PC-9 (cell line): ENCODE data around the gene LRRC8D. TPM values are rescaled to one million over a fixed set of nuclear protein-coding genes. Genes with fewer than 3 reads are reported as not detected.

Experiments used
- BruUV-seq: library from RNA; stranded (reverse); fragments of 400-500 nt; replicated peaks from 2 replicates; lab custom pipeline; 2021; lab: Mats Ljungman, UMichigan
- CTCF ChIA-PET: fragments of 300-600 bp; sonication (Branson Sonifier 250); formaldehyde crosslinking; loops from one replicate; lab custom pipeline; 2022; ENCODE audit warnings: antibody characterized with exemption; lab: Charles Lee
- POLR2A ChIA-PET: fragments of 300-600 bp; sonication (Branson Sonifier 250); formaldehyde crosslinking; loops from one replicate; lab custom pipeline; 2022; ENCODE audit warnings: antibody characterized with exemption; ENCODE audit not compliant: unreplicated experiment; lab: Charles Lee
- DNase-seq, 2 experiments: peaks; one replicate each; pipeline versions ENCODE4 v3.0.0 to v3.0.0-alpha.2; 2015 to 2022; ENCODE audit warnings: mixed read lengths in 1 of 2
- H2AFZ ChIP-seq: fragments of 200-600 bp; sonication (generic); 2 replicates; pipeline ENCODE4 v1.8.1; 2017; ENCODE audit warnings: antibody characterized with exemption
- H3F3A ChIP-seq: fragments of 200-600 bp; sonication (generic); 2 replicates; pipeline ENCODE4 v1.8.1; 2017; ENCODE audit warnings: antibody characterized with exemption, mild to moderate bottlenecking, low read depth; ENCODE audit not compliant: insufficient read depth
- H3K27ac ChIP-seq: fragments of 200-600 bp; sonication (generic); 2 replicates; pipeline ENCODE4 v1.6.1; 2016; ENCODE audit warnings: mixed run types
- H3K27me3 ChIP-seq: fragments of 200-600 bp; sonication (generic); 2 replicates; pipeline ENCODE4 v1.6.1; 2016; ENCODE audit warnings: low read depth, mixed run types; ENCODE audit not compliant: insufficient read depth
- H3K36me3 ChIP-seq: fragments of 200-600 bp; sonication (generic); 2 replicates; pipeline ENCODE4 v1.6.1; 2016; ENCODE audit warnings: low read depth, mixed run types
- H3K4me1 ChIP-seq: fragments of 200-600 bp; sonication (generic); replicated peaks from 2 replicates; pipeline ENCODE4 v1.6.1; 2016; ENCODE audit warnings: mixed run types; ENCODE audit not compliant: insufficient read depth
- H3K4me2 ChIP-seq: fragments of 200-600 bp; sonication (generic); 2 replicates; pipeline ENCODE4 v1.6.1; 2017; ENCODE audit warnings: mixed run types
- H3K4me3 ChIP-seq: fragments of 200-600 bp; sonication (generic); 2 replicates; pipeline ENCODE4 v1.6.1; 2016; ENCODE audit warnings: mixed run types
- H3K79me2 ChIP-seq: fragments of 200-600 bp; sonication (generic); 2 replicates; pipeline ENCODE4 v1.6.1; 2017; ENCODE audit warnings: low read depth, mixed run types
- H3K9me2 ChIP-seq: fragments of 200-600 bp; sonication (generic); 2 replicates; pipeline ENCODE4 v1.8.1; 2017; ENCODE audit warnings: mild to moderate bottlenecking; ENCODE audit not compliant: insufficient read depth
- H3K9me3 ChIP-seq: fragments of 200-600 bp; sonication (generic); 2 replicates; pipeline ENCODE4 v1.8.1; 2016; ENCODE audit warnings: low read depth; ENCODE audit not compliant: insufficient read depth
- H4K20me1 ChIP-seq: fragments of 200-600 bp; sonication (generic); 2 replicates; pipeline ENCODE4 v1.8.1; 2017; ENCODE audit not compliant: insufficient read depth
- CTCF ChIP-seq: fragments of 200-600 bp; sonication (generic); conservative IDR thresholded peaks from 2 replicates; pipeline ENCODE4 v1.6.1; 2017; ENCODE audit warnings: mixed run types, antibody characterized with exemption, mild to moderate bottlenecking, moderate library complexity
- EZH2 ChIP-seq: fragments of 200-600 bp; sonication (generic); IDR thresholded peaks from 2 replicates; pipeline ENCODE4 v1.8.0; 2017; ENCODE audit warnings: antibody characterized with exemption, low read depth
- intact Hi-C: fragments of 100-400 bp; cut with micrococcal nuclease; formaldehyde crosslinking; loops from one replicate; pipeline ENCODE4 v1.10.0; 2022; ENCODE audit not compliant: unreplicated experiment
- total RNA-seq: library from RNA; stranded (reverse); gene quantifications from 2 replicates; pipeline ENCODE4 v1.2.3, GENCODE V29; 2021

The LRRC8D gene
- total RNA-seq, 1 experiment from 2014 or later = 75.9 TPM

DNA sequence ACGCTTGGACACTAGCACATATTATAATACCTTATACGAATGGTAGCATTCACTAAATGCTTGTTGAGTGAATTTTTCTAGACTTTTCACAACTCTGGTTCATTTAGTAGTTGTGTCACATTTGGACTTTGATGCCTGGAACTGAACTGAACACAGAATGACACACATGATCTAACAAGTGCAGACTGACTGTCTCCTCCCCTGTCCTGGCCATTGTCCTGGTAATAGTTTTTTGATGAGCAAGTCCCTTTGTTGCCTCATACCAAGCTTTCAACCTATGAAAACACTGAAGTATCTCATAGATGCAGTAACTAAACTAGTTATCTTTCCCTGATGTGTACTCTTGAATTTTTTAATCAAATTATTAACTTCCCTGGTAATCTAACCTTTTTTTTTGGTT lies 66.4 kb downstream of the LRRC8D start:
- no peak for DNase-seq
- H4K20me1 ChIP-seq = no peaks in the 10 kb centered on the region
- no TSS peak for BruUV-seq
- no peak overlapping the region for H3K4me2 ChIP-seq
- H3K4me1 ChIP-seq = peaks cover 93% of the 10 kb centered on the region
- no peaks in the 10 kb centered on the region for H3K9me2 ChIP-seq
- peaks cover 87% of the 10 kb centered on the region for H3K79me2 ChIP-seq
- peaks cover under 1% of the 10 kb centered on the region; the same call in 1 of the 2 replicates for H3K9me3 ChIP-seq
- ChIA-PET POLR2A (no interaction called here), CTCF (no interaction called here)
- H3K4me3 ChIP-seq = no peak overlapping the region
- no peaks in the 10 kb centered on the region for H3K27me3 ChIP-seq
- TF ChIP-seq CTCF (no peak), EZH2 (no peak)
- intact Hi-C loops = no loop called here
- peak overlapping the region; percentile 94; the same call in 1 of the 2 replicates for H3K27ac ChIP-seq
- peaks cover 82% of the 10 kb centered on the region for H3F3A ChIP-seq
- H3K36me3 ChIP-seq = peaks cover 54% of the 10 kb centered on the region
- no peak overlapping the region for H2AFZ ChIP-seq

DNA sequence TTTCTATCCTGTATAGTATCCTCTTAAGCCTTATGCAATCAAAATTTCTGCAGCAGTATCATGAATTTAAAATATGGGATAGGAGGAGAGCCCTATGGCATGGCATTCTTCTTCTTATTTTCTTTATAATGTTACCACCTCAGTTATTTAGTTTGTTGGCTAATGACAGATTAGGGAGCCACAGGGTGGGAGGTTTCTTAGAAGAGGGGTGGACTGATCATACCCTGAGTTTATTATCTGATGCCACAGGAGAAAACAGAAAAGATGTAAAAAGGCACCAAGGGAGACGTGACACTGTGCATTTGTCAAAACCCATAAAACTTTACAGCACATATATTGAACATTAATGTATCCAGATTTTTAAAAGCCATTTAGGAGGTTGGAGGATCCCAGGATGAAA lies 66.9 kb downstream of the LRRC8D start:
- TF ChIP-seq EZH2 (no peak), CTCF (no peak)
- Histone ChIP-seq H3K4me1 (peaks cover 97% of the 10 kb centered on the region), H3K4me2 (no peak overlapping the region), H3F3A (peaks cover 85% of the 10 kb centered on the region), H3K36me3 (peaks cover 54% of the 10 kb centered on the region), H3K9me3 (no peaks in the 10 kb centered on the region), H3K27ac (peak overlapping the region; percentile 94), H4K20me1 (no peaks in the 10 kb centered on the region), H3K27me3 (no peaks in the 10 kb centered on the region), H3K4me3 (no peak overlapping the region), H3K79me2 (peaks cover 87% of the 10 kb centered on the region), H2AFZ (no peak overlapping the region), H3K9me2 (no peaks in the 10 kb centered on the region)
- DNase-seq = no peak
- CTCF ChIA-PET = no interaction called here
- BruUV-seq = no TSS peak
- POLR2A ChIA-PET = no interaction called here
- intact Hi-C loops = no loop called here

- CTCF ChIA-PET = no interaction called here
- POLR2A ChIA-PET = no interaction called here
These were observed 67.9 kb downstream of the LRRC8D start for GRCh38 chr1:89888480-89889322.

More at GRCh38 chr1:89888480-89889322, 67.9 kb downstream of the LRRC8D start:
- H3K4me3 ChIP-seq = no peak overlapping the region
- H3K27ac ChIP-seq = peak overlapping the region; percentile 94
- DNase-seq = no peak
- no peak overlapping the region for H2AFZ ChIP-seq
- H3K79me2 ChIP-seq = peaks cover 87% of the 10 kb centered on the region
- H3K27me3 ChIP-seq = no peaks in the 10 kb centered on the region
- no peaks in the 10 kb centered on the region for H3K9me2 ChIP-seq
- H3K4me1 ChIP-seq = peaks cover 97% of the 10 kb centered on the region
- 0 out of 2 replicates have a peak overlapping the region, but pooled peaks have one; percentile 5 for H3K4me2 ChIP-seq
- no peaks in the 10 kb centered on the region for H3K9me3 ChIP-seq
- no peaks in the 10 kb centered on the region for H4K20me1 ChIP-seq
- no TSS peak for BruUV-seq
- TF ChIP-seq EZH2 = no peak
- no peak for TF ChIP-seq CTCF
- intact Hi-C loops = no loop called here
- H3F3A ChIP-seq = peaks cover 86% of the 10 kb centered on the region
- H3K36me3 ChIP-seq = peaks cover 54% of the 10 kb centered on the region
